ENCODE measurements around the gene CRACR2A. TPM values are rescaled to one million over a fixed set of nuclear protein-coding genes. Genes with fewer than 3 reads are reported as not detected.

Gene CRACR2A
- total and polyA plus RNA-seq, 9 of the 15 experiments (the other 6 are each of a cell fraction or from before 2014, with no cell fraction given) = 2.1 to 15.1 (median 10.4) TPM

GRCh38 chr12:3606128-3606527 is 146.8 kb downstream of the CRACR2A start (continued):
- TF ChIP-seq ZNF695 (CRISPR knock-in tag; IDR thresholded peaks at IDR 0.05) = no peak
- TF ChIP-seq SMARCA5 (IDR thresholded peaks at IDR 0.05) = no peak
- no peak for TF ChIP-seq TRIM24 (IDR thresholded peaks at IDR 0.05)
- no peak for TF ChIP-seq ELK1 (CRISPR knock-in tag; IDR thresholded peaks at IDR 0.05)
- no peak for TF ChIP-seq CSDE1 (IDR thresholded peaks at IDR 0.05)
- TF ChIP-seq SAFB (IDR thresholded peaks at IDR 0.05; ENCODE audit: borderline replicate concordance, low read depth, low read length) = no peak
- TF ChIP-seq MCM7 (IDR thresholded peaks at IDR 0.05) = no peak

- Histone ChIP-seq H3K36me3 (ENCODE audit: control insufficient read depth, insufficient read depth, low read length) (no peaks in the 10 kb centered on the region), H3K4me1 (replicated peaks in 1 of 2; ENCODE audit: control insufficient read depth in 2 of 2, insufficient read depth in 2 of 2, low read length in 2 of 2) (peaks cover 2 to 3% of the 10 kb centered on the region in 2 experiments; a peak in 3 of 5 replicates), H3K27me3 (ENCODE audit: control insufficient read depth in 2 of 2, insufficient read depth in 2 of 2, low read length in 2 of 2) (peaks cover 3 to 8% of the 10 kb centered on the region in 2 experiments; a peak in 3 of 5 replicates), H3K9ac (ENCODE audit: insufficient read depth in 1 of 2, low read depth in 2 of 2, low read length in 2 of 2) (no peak overlapping the region), H3K4me3 (no peak overlapping the region), H3K4me2 (ENCODE audit: insufficient read depth, low read length) (no peak overlapping the region), H2AFZ (ENCODE audit: low read depth, low read length) (no peak overlapping the region), H4K20me1 (replicated peaks; ENCODE audit: control insufficient read depth, insufficient read depth, low read length) (no peaks in the 10 kb centered on the region), H3K9me1 (ENCODE audit: control insufficient read depth, insufficient read depth, low read length) (no peaks in the 10 kb centered on the region), H3K79me2 (ENCODE audit: control insufficient read depth, insufficient read depth, low read length) (no peaks in the 10 kb centered on the region), H3K27ac (ENCODE audit: extremely low read depth, low read depth, low read length) (no peak overlapping the region), H3K9me3 (replicated peaks; ENCODE audit: control insufficient read depth, insufficient read depth, low read depth, low read length) (0 out of 2 replicates have a peak, but pooled peaks cover 1% of the 10 kb centered on the region)
- no peak for DNase-seq (ENCODE audit: extremely low read depth in 1 of 4, low spot score in 3 of 4)
- 32% methylated on average over 6 of the region's 6 CpGs for WGBS (ENCODE audit: insufficient coverage, low coverage, missing lambda C conversion rate)
- BruUV-seq (replicated peaks) = no TSS peak
- no peak for TF ChIP-seq IRF2 (CRISPR knock-in tag; IDR thresholded peaks at IDR 0.05)
- no peak for TF ChIP-seq TBP (optimal IDR thresholded peaks at IDR 0.05; ENCODE audit: low read depth, low read length)
- no peak for TF ChIP-seq HOXB6 (CRISPR knock-in tag; IDR thresholded peaks at IDR 0.05; ENCODE audit: borderline replicate concordance)
- no peak for TF ChIP-seq RAD21 (CRISPR knock-in tag; conservative IDR thresholded peaks at IDR 0.05 in 1 of 2, IDR thresholded peaks at IDR 0.05 in 1 of 2)
- TF ChIP-seq NR2F6 (CRISPR knock-in tag; IDR thresholded peaks at IDR 0.05) = no peak
- TF ChIP-seq ETV5 (CRISPR knock-in tag; IDR thresholded peaks at IDR 0.05; ENCODE audit: low read depth) = no peak
- TF ChIP-seq ELK1 (CRISPR knock-in tag; IDR thresholded peaks at IDR 0.05) = no peak
- TF ChIP-seq HMG20A (CRISPR knock-in tag; conservative IDR thresholded peaks at IDR 0.05) = no peak
- no peak for TF ChIP-seq KDM5B (IDR thresholded peaks at IDR 0.05; ENCODE audit: insufficient replicate concordance, low read depth, low read length)
- no peak for TF ChIP-seq ZNF644 (tag; IDR thresholded peaks at IDR 0.05; ENCODE audit: low read depth)
- no peak for FAIRE-seq
- in situ Hi-C loops (cut with MboI) = no loop called here
- no peak for ATAC-seq
- intact Hi-C loops (cut with micrococcal nuclease) = no loop called here
- ChIA-PET POLR2A (no interaction called here), CTCF (ENCODE audit: low intra/inter-chr PET ratio) (no interaction called here)
These were observed 147.2 kb downstream of the CRACR2A start for GRCh38 chr12:3605692-3606091.

All from K562 (cell line).